Ramos (cell line): ENCODE measurements around the gene DRC3.
"Not testable (repeated sequence)": the region's sequence is repeated elsewhere in the genome, so short reads cannot be mapped to it uniquely, and the experiment has no call there.

Experiments used
- in situ Hi-C: fragments of 300-500 bp; cut with MboI; formaldehyde crosslinking; loops from one replicate; pipeline ENCODE4 v1.14.3; 2022; ENCODE audit warnings: low sequenced_read_pairs; ENCODE audit not compliant: unreplicated experiment

The DRC3 gene

GRCh38 chr17:17989618-17990017 is 17.0 kb downstream of the DRC3 start:
- in situ Hi-C loops, result no loop called here

- in situ Hi-C loops, result no loop called here
Observed at GRCh38 chr17:17990282-17990681, 17.6 kb downstream of the DRC3 start.

- in situ Hi-C loops, result no loop called here
Observed at GRCh38 chr17:17993366-17993765, 20.7 kb downstream of the DRC3 start.

- in situ Hi-C loops, result no loop called here
Observed at GRCh38 chr17:17993852-17994251, 21.2 kb downstream of the DRC3 start.

- in situ Hi-C loops, result no loop called here
Observed at GRCh38 chr17:17994271-17995069, 21.8 kb downstream of the DRC3 start.

DNA sequence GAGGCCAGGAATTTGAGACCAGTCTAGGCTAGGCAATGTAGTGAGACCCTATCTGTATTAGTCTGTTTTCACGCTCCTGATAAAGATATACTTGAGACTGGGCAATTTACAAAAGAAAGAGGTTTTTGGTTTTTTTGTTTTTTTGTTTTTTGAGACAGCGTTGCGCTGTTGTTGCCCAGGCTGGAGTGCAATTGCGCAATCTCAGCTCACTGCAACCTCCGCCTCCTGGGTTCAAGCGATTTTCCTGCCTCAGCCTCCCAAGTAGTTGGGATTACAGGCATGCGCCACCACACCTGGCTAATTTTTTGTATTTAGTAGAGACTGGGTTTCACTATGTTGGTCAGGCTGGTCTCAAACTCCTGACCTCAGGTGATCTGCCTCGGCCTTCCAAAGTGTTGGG is 23.2 kb downstream of the DRC3 start:
- in situ Hi-C loops, result not testable (repeated sequence)

- in situ Hi-C loops, result no loop called here
Observed at GRCh38 chr17:17998934-17999333, 26.3 kb downstream of the DRC3 start.

DNA sequence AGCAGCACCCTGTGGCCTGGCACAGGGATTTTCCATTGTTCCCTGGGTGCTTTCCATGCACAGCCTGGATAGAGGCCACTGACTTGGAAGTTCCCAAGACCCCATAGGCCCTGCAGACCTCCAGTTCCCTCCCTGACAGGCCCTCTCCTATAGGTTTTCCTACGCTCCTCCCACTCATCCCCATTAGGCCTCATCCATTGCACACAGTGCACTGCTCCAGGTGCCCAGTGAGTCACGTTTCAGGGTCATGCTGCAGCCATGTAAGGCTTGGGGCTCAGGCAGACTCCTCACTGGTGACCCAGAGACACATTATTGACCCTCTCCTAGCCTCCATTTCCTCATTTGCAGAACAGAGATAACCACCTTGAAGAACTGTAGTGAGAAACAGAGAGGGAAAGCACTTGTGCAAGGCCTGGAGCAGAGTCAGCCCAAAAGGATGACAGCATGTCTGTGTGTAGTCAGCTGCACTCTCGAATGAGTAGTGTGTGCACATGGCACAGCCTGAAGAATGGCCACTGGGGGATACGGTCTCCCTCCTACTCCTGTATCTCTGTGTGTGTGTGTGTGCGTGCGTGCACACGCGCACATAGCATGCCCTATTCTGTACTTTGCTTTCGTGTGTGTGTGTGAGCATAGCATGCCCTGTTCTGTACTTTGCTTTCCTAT is 26.8 kb downstream of the DRC3 start:
- in situ Hi-C loops, result no loop called here

DNA sequence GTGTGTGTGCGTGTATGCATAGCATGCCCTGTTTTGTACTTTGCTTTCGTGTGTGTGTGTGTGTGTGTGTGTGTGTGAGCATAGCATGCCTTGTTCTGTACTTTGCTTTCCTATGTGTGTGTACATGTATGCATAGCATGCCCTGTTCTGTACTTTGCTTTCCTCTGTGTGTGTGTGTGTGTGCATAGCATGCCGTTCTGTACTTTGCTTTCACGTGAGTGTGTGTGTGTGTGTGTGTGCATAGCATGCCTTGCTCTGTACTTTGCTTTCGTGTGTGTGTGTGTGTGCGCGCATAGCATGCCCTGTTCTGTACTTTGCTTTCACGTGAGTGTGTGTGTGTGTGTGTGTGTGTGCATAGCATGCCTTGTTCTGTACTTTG is 27.4 kb downstream of the DRC3 start:
- in situ Hi-C loops, result no loop called here

DNA sequence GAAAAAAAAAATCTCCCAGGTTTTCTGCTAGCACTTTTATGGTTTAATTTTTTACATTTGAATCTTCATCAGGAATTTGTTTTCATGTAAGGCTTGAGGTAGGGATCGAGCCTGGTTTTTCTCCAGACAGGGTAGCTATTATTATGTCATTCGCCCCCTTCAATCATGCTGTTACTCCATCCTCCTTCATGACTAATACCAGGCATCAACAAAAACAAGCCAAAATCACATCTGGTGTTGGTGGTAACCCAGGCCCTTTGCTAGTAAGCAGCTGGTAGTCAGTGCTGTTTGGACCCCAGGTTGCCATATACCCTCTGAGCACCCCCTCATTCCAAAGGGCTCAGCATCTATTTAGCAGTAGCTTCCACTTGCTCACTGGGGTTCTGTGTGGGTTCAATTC is 29.5 kb downstream of the DRC3 start:
- in situ Hi-C loops, result no loop called here

DNA sequence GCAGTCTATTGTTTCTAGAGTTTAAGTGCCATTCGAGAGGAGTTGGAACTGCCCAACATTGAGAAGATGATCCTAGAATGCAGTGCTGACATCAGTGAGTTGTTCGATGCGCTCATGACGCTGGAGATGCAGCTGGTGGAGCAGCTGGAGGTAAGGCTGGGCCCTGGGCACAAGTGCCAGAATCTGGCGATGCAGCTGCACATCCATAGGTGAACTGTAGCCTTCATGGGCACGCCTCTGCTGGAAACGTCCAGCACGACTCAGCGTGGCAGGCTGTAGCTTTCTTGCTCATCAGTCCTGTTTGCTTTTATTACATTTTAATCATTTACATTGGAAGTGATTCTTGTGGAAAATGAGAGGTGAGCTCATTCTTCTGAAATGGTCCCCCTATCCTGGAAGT is 31.7 kb downstream of the DRC3 start:
- in situ Hi-C loops, result no loop called here

DNA sequence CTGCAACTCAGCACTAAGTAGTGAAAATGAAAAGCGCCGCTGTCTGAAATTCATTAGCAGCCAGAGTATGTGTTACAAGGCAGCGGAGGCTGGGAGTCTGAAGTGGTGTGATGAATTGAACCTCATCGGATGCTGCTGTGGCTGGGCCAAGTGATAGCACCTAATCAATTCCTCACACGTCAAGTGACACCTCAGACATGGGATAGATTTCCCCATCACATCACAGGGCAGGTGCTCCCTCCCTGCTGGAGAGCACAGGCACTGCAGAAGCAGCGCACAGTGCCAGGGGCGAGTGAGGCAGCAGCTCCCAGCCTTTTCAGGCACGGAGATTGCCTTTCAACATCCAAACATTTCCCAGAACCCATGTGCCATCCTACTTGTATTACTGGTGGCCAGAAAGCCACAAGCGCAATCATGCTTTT is 32.2 kb downstream of the DRC3 start:
- in situ Hi-C loops, result no loop called here

GRCh38 chr17:18005496-18005895 is 32.8 kb downstream of the DRC3 start:
- in situ Hi-C loops, result no loop called here

DNA sequence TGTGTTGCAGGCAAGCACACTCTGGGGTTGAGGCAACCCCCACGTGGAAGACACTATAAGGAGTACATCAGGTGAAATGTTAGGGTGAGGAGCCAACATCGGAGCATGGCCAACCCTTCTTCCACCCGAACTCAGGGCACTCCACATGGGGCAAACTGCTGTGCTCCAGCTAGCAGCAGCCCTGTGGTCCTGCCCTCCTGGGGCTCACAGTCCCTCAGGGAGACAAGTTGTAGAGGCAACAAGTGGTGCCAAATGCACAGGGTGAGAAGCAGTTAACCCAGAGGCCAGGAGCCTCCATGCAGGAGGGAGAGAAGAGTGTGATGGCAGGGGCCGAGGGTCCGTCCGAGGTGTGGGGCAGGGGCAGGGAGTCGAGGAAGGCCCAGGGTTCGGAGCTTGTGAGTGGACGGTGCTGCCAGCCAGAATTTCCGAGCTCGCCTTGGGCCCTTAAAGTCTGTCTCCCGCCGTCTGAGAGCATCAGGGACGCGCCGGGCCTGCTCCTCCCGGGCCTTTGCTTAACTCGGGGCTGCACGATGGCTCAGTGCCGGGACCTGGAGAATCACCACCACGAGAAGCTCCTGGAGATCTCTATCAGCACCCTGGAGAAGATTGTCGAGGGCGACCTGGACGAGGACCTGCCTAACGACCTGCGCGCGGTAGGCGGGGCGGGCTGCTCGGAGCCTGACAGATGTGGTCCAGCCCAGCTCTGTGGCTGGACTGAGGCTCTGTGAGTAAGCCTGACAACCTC is 34.0 kb downstream of the DRC3 start:
- in situ Hi-C loops, result no loop called here

- in situ Hi-C loops, result no loop called here
Observed at GRCh38 chr17:18008496-18009268, 36.0 kb downstream of the DRC3 start.

DNA sequence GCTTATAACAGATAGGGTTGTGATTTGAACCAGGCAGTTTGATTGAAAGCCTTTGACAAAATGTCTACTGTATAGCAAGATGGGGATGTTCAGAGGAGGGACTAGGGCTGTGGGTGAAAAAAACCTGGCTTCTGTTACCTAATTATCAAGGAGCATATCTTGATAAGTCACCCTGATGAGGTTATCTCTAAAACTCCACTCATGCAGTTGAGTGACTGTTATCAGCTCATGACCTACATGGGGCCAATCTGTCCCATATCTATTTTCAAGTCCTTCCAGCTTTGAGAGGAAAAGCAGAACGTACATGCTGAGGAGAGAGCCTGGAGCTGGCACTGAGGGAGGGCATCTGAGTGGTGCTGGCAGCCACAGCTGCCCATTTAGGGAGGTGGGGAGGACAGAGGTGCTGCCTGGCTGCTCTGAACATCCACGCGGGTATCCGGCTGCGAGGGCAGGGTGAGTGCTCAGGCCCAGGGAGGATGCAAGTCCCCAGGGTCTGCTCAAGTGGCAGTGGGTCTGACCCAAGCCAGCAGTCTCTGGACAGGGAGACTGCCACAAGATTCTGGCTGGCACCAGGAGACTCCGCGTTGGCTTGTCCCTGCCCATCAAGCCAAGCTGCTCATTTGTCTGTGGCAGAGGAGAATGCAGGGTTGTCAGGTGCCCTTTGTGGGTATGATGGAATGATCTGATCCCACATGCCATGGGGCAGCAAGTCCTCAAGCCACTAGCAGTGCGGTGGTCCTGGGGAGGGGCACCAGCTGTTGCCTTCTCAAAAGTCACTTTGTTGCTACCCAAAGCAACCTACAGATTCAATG is 37.2 kb downstream of the DRC3 start:
- in situ Hi-C loops, result no loop called here

- in situ Hi-C loops, result no loop called here
Observed at GRCh38 chr17:18011286-18011685, 38.6 kb downstream of the DRC3 start.

GRCh38 chr17:18014006-18014405 is 41.3 kb downstream of the DRC3 start:
- in situ Hi-C loops, result no loop called here

- in situ Hi-C loops, result no loop called here
Observed at GRCh38 chr17:18015593-18015992, 42.9 kb downstream of the DRC3 start.

DNA sequence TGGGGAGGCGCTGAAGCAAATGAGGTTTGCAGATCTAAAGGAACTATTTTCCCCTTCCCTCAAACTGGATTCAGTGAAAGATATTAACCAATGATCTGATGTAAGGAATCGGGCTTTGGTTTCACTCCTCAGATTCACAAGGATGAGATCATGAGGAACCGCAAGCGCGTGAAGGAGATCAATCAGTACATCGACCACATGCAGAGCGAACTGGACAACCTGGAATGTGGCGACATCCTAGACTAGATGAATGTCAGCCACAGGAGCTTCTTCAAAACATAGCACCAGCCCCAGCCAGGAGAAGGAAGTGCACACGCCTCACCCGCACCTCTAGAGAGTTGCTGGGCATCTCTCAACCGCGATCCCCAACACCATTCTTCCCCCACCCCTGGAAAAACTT is 43.8 kb downstream of the DRC3 start:
- in situ Hi-C loops, result no loop called here
